K562 (cell line): Measurements from ENCODE around the gene BOLA1. TPM values are rescaled to one million over a fixed set of nuclear protein-coding genes. Genes with fewer than 3 reads are reported as not detected.

Experiments used
- ATF2 ChIP-seq: sonication (generic); formaldehyde crosslinking; IDR thresholded peaks from 2 replicates; pipeline ENCODE4 v1.8.1; 2022; ENCODE audit warnings: missing genetic modification reagents
- ATF3 ChIP-seq, 2 experiments: fragments of 450-650 bp in 1 of 2; sonication (generic) in 1 of 2; formaldehyde crosslinking in 1 of 2; IDR thresholded peaks in 1 of 2; conservative IDR thresholded peaks in 1 of 2; 2 replicates each; pipeline versions ENCODE4 v1.6.1 to v1.8.1; 2016 to 2023; ENCODE audit warnings: mild to moderate bottlenecking in 2 of 2, moderate library complexity in 2 of 2, inconsistent platforms in 1 of 2, missing genetic modification reagents in 1 of 2
- BMI1 ChIP-seq: fragments of 150-350 bp; IDR thresholded peaks from 2 replicates; pipeline ENCODE4 v1.6.1; 2014; ENCODE audit warnings: low read length
- FOXM1 ChIP-seq, 2 experiments: fragments of 450-650 bp in 1 of 2; sonication (generic) in 1 of 2; formaldehyde crosslinking in 1 of 2; IDR thresholded peaks; 2 replicates each; pipeline versions ENCODE4 v1.6.1 to v1.9.0; 2017 to 2022; ENCODE audit warnings: low read depth in 2 of 2, mild to moderate bottlenecking in 2 of 2, missing genetic modification reagents in 1 of 2, moderate library complexity in 1 of 2
- KLF16 ChIP-seq: IDR thresholded peaks from 2 replicates; pipeline ENCODE4 v1.6.1; 2016; ENCODE audit warnings: antibody characterized with exemption
- LCOR ChIP-seq: sonication (generic); formaldehyde crosslinking; IDR thresholded peaks from 2 replicates; pipeline ENCODE4 v1.8.0; 2022; ENCODE audit warnings: mild to moderate bottlenecking, missing genetic modification reagents
- MAFG ChIP-seq: fragments of 450-650 bp; conservative IDR thresholded peaks from 2 replicates; pipeline ENCODE4 v1.6.1; 2016; ENCODE audit warnings: missing genetic modification characterization, missing compliant biosample characterization
- MTF1 ChIP-seq: fragments of 250-450 bp; sonication (Bioruptor Pico); IDR thresholded peaks from 2 replicates; pipeline ENCODE4 v1.9.0; 2021; ENCODE audit warnings: moderate library complexity, mild to moderate bottlenecking, inconsistent platforms, borderline replicate concordance
- MYBL2 ChIP-seq, 2 experiments: fragments of 450-650 bp in 1 of 2; sonication (generic) in 1 of 2; formaldehyde crosslinking in 1 of 2; IDR thresholded peaks; 2 replicates each; pipeline versions ENCODE4 v1.6.1 to v1.8.1; 2017 to 2022; ENCODE audit warnings: borderline replicate concordance in 1 of 2, inconsistent platforms in 1 of 2, low read depth in 1 of 2, mild to moderate bottlenecking in 1 of 2, missing genetic modification reagents in 1 of 2, moderate library complexity in 1 of 2
- NCOA1 ChIP-seq: fragments of 450-650 bp; IDR thresholded peaks from 2 replicates; pipeline ENCODE4 v1.6.1; 2016; ENCODE audit warnings: low read depth
- NCOA2 ChIP-seq, 2 experiments: fragments of 450-650 bp; IDR thresholded peaks; 2 replicates each; pipeline ENCODE4 v1.6.1; 2018; ENCODE audit warnings: mild to moderate bottlenecking in 2 of 2, moderate library complexity in 1 of 2; ENCODE audit not compliant: partially characterized antibody in 2 of 2
- POLR2H ChIP-seq: IDR thresholded peaks from 2 replicates; pipeline ENCODE4 v1.6.1; 2016; ENCODE audit warnings: missing genetic modification characterization, low read depth, mild to moderate bottlenecking, control low read depth, missing compliant biosample characterization, moderate library complexity
- SNAPC5 ChIP-seq: fragments of 250-450 bp; sonication (Bioruptor Pico); IDR thresholded peaks from 2 replicates; pipeline ENCODE4 v1.8.0; 2021; ENCODE audit warnings: moderate library complexity, mild to moderate bottlenecking, inconsistent platforms
- TCF15 ChIP-seq: fragments of 250-450 bp; sonication (Bioruptor Pico); IDR thresholded peaks from 2 replicates; pipeline ENCODE4 v1.8.0; 2022; ENCODE audit warnings: moderate library complexity, mild to moderate bottlenecking, inconsistent platforms
- XRCC3 ChIP-seq: fragments of 450-650 bp; IDR thresholded peaks from 2 replicates; pipeline ENCODE4 v1.6.1; 2017; ENCODE audit warnings: mild to moderate bottlenecking, moderate library complexity
- ZNF143 ChIP-seq: sonication (generic); formaldehyde crosslinking; IDR thresholded peaks from 2 replicates; pipeline ENCODE4 v1.9.0; 2022; ENCODE audit warnings: mild to moderate bottlenecking, missing genetic modification reagents
- ZNF280A ChIP-seq: fragments of 450-650 bp; IDR thresholded peaks from 2 replicates; pipeline ENCODE4 v1.6.1; 2018; ENCODE audit warnings: mild to moderate bottlenecking, low read depth; ENCODE audit not compliant: partially characterized antibody
- ZNF561 ChIP-seq: fragments of 450-650 bp; formaldehyde crosslinking; conservative IDR thresholded peaks from 2 replicates; pipeline ENCODE4 v1.4.0; 2020; ENCODE audit warnings: mild to moderate bottlenecking, moderate library complexity
- polyA plus RNA-seq, 8 experiments: library from polyadenylated mRNA; depleted of rRNA in 4 of 8; stranded (reverse) in 5 of 8; unstranded in 3 of 8; fragments of >200 nt; fragmentation: Nextera tagmentation in 2 of 8; fragmentation: Illumina TruSeq in 1 of 8; extraction: Ambion mirVana in 2 of 8; extraction: Trizol in 1 of 8; gene quantifications; 2 replicates each; pipeline versions ENCODE4 v1.2.1 to v1.2.3, GENCODE V29; 2011 to 2014; ENCODE audit warnings: inconsistent platforms in 1 of 8, missing spikeins in 1 of 8
- total RNA-seq, 7 experiments: library from RNA; depleted of rRNA in 6 of 7; stranded (reverse); fragments of >200 nt in 6 of 7; fragmentation: Illumina TruSeq in 2 of 7; extraction: Trizol in 2 of 7; gene quantifications; 2 replicates each; pipeline versions ENCODE4 v1.2.1 to v1.2.3, GENCODE V29; 2011 to 2021; ENCODE audit warnings: low replicate concordance in 1 of 7

Gene BOLA1
- total and polyA plus RNA-seq, 9 of the 15 experiments (the other 6 are each of a cell fraction or from before 2014, with no cell fraction given): 0.18 to 1.2 (median 0.40) TPM; not detected in 2

- peak; percentile 77 for TF ChIP-seq ATF3 (IDR thresholded peaks at IDR 0.05)
- TF ChIP-seq ATF3 (CRISPR knock-in tag; conservative IDR thresholded peaks at IDR 0.05): no peak
- TF ChIP-seq XRCC3: no peak
- TF ChIP-seq KLF16: no peak
- TF ChIP-seq POLR2H (tag): peak; percentile 7; the same call in 1 of the 2 replicates
- TF ChIP-seq ZNF561 (CRISPR knock-in tag): no peak
- no peak for TF ChIP-seq TCF15
- TF ChIP-seq MAFG (tag): no peak
- no peak for TF ChIP-seq NCOA1
- TF ChIP-seq SNAPC5 (CRISPR knock-in tag): no peak
- TF ChIP-seq ZNF143 (CRISPR knock-in tag): no peak
- TF ChIP-seq LCOR (CRISPR knock-in tag): peak; percentile 87
- no peak for TF ChIP-seq ATF2 (CRISPR knock-in tag)
- TF ChIP-seq ZNF280A: no peak
- TF ChIP-seq FOXM1 (IDR thresholded peaks at IDR 0.05; ENCODE audit: low read depth): 0 out of 2 replicates have a peak, but pooled peaks have one; percentile 32
- no peak for TF ChIP-seq FOXM1 (CRISPR knock-in tag; IDR thresholded peaks at IDR 0.05; ENCODE audit: low read depth)
- no peak for TF ChIP-seq BMI1
- no peak for TF ChIP-seq MTF1 (CRISPR knock-in tag)
- TF ChIP-seq MYBL2 (IDR thresholded peaks at IDR 0.05; ENCODE audit: low read depth): peak; percentile 77
- TF ChIP-seq MYBL2 (CRISPR knock-in tag; IDR thresholded peaks at IDR 0.05; ENCODE audit: borderline replicate concordance): no peak
- TF ChIP-seq NCOA2 (IDR thresholded peaks at IDR 0.05; ENCODE audit: partially characterized antibody in 2 of 2): no peak
These were observed 13.8 kb upstream of the BOLA1 start (continued) for GRCh38 chr1:149885339-149886120.
